Caco-2 (cell line): ENCODE data around the gene ATP6V1C2. TPM values are rescaled to one million over a fixed set of nuclear protein-coding genes. Genes with fewer than 3 reads are reported as not detected.

Experiments used
- BruUV-seq: library from RNA; stranded (reverse); fragments of 400-500 nt; replicated peaks from 2 replicates; lab custom pipeline; 2021; lab: Mats Ljungman, UMichigan
- CTCF ChIA-PET: fragments of 300-600 bp; sonication (Branson Sonifier 250); formaldehyde crosslinking; loops from one replicate; lab custom pipeline; 2022; ENCODE audit warnings: antibody characterized with exemption; lab: Charles Lee
- POLR2A ChIA-PET: fragments of 300-600 bp; sonication (Branson Sonifier 250); formaldehyde crosslinking; loops from one replicate; lab custom pipeline; 2022; ENCODE audit warnings: antibody characterized with exemption; lab: Charles Lee
- DNase-seq, 2 experiments: peaks; one replicate each; pipeline versions ENCODE4 v3.0.0 to v3.0.0-alpha.2; 2020 to 2022
- H3K27me3 ChIP-seq: replicated peaks from 2 replicates; pipeline ENCODE4 v1.6.0; 2011; ENCODE audit warnings: low read length; ENCODE audit not compliant: control insufficient read depth, insufficient read depth
- H3K36me3 ChIP-seq: 2 replicates; pipeline ENCODE4 v1.5.1; 2011; ENCODE audit warnings: low read length; ENCODE audit not compliant: control insufficient read depth, insufficient read depth
- H3K4me1 ChIP-seq: fragments of 250-450 bp; sonication (Bioruptor Pico); 2 replicates; pipeline ENCODE4 v1.5.1; 2020; ENCODE audit warnings: mild to moderate bottlenecking
- H3K4me3 ChIP-seq: 2 replicates; pipeline ENCODE4 v1.5.1; 2011; ENCODE audit warnings: low read depth, mild to moderate bottlenecking, control low read depth, low read length
- H3K9me3 ChIP-seq: fragments of 250-450 bp; sonication (Bioruptor Pico); 2 replicates; pipeline ENCODE4 v1.5.1; 2020; ENCODE audit warnings: mild to moderate bottlenecking, moderate library complexity
- H3K27ac Mint-ChIP-seq: one replicate; pipeline ENCODE4 v1.8.0; 2022; ENCODE audit warnings: mixed read lengths; ENCODE audit not compliant: unreplicated experiment
- H3K27me3 Mint-ChIP-seq: one replicate; pipeline ENCODE4 v1.8.0; 2022; ENCODE audit warnings: mixed read lengths; ENCODE audit not compliant: insufficient read depth, unreplicated experiment
- H3K36me3 Mint-ChIP-seq: one replicate; pipeline ENCODE4 v1.8.0; 2022; ENCODE audit warnings: mild to moderate bottlenecking, mixed read lengths; ENCODE audit not compliant: insufficient read depth, unreplicated experiment
- H3K4me1 Mint-ChIP-seq: one replicate; pipeline ENCODE4 v1.8.0; 2022; ENCODE audit warnings: low read depth, mixed read lengths; ENCODE audit not compliant: unreplicated experiment
- H3K4me3 Mint-ChIP-seq: one replicate; pipeline ENCODE4 v1.8.0; 2022; ENCODE audit warnings: mild to moderate bottlenecking, moderate library complexity, mixed read lengths; ENCODE audit not compliant: unreplicated experiment
- H3K9me3 Mint-ChIP-seq: one replicate; pipeline ENCODE4 v1.8.0; 2022; ENCODE audit warnings: mixed read lengths; ENCODE audit not compliant: unreplicated experiment
- CTCF ChIP-seq, 2 experiments: fragments of 200-600 bp in 1 of 2; IDR thresholded peaks; 1 replicate in 1 of 2; 2 replicates in 1 of 2; pipeline versions ENCODE4 v1.5.1 to v1.8.0; 2011 to 2022; ENCODE audit warnings: antibody characterized with exemption in 1 of 2, control low read depth in 1 of 2, inconsistent platforms in 1 of 2, low read depth in 1 of 2, low read length in 1 of 2, mild to moderate bottlenecking in 1 of 2, moderate library complexity in 1 of 2; ENCODE audit not compliant: insufficient read depth in 1 of 2, severe bottlenecking in 1 of 2, unreplicated experiment in 1 of 2
- intact Hi-C: fragments of 100-400 bp; cut with micrococcal nuclease; formaldehyde crosslinking; loops from one replicate; pipeline ENCODE4 v1.10.0; 2022; ENCODE audit not compliant: unreplicated experiment
- total RNA-seq: library from RNA; stranded (reverse); gene quantifications from 2 replicates; pipeline ENCODE4 v1.2.3, GENCODE V29; 2022

The ATP6V1C2 gene
- total RNA-seq, 1 experiment from 2014 or later = 4.2 TPM

- no TSS peak for BruUV-seq
- Histone ChIP-seq H3K4me3 (no peak overlapping the region), H3K27me3 (no peaks in the 10 kb centered on the region), H3K9me3 (no peaks in the 10 kb centered on the region), H3K4me1 (no peaks in the 10 kb centered on the region), H3K36me3 (no peaks in the 10 kb centered on the region)
- no peak for TF ChIP-seq CTCF (IDR thresholded peaks at IDR 0.05; ENCODE audit: insufficient read depth in 1 of 2, low read depth in 1 of 2, low read length in 1 of 2, severe bottlenecking in 1 of 2, unreplicated experiment in 1 of 2)
- H3K4me1 Mint-ChIP-seq = no peaks in the 10 kb centered on the region
- H3K9me3 Mint-ChIP-seq = peaks cover 11% of the 10 kb centered on the region
- no peak overlapping the region for H3K27ac Mint-ChIP-seq
- no peak for DNase-seq
- intact Hi-C loops = no loop called here
- CTCF ChIA-PET = no interaction called here
- no peaks in the 10 kb centered on the region for H3K36me3 Mint-ChIP-seq
- H3K27me3 Mint-ChIP-seq = peaks cover 31% of the 10 kb centered on the region
- POLR2A ChIA-PET = no interaction called here
- H3K4me3 Mint-ChIP-seq = no peak overlapping the region
These were observed 105.2 kb downstream of the ATP6V1C2 start for GRCh38 chr2:10826625-10827024.

GRCh38 chr2:10828346-10828745, 106.9 kb downstream of the ATP6V1C2 start:
- DNase-seq = no peak
- no peak overlapping the region for H3K27ac Mint-ChIP-seq
- Histone ChIP-seq H3K4me3 (no peak overlapping the region), H3K27me3 (no peaks in the 10 kb centered on the region), H3K9me3 (no peaks in the 10 kb centered on the region), H3K4me1 (no peaks in the 10 kb centered on the region), H3K36me3 (no peaks in the 10 kb centered on the region)
- intact Hi-C loops = no loop called here
- no peak for TF ChIP-seq CTCF (IDR thresholded peaks at IDR 0.05; ENCODE audit: insufficient read depth in 1 of 2, low read depth in 1 of 2, low read length in 1 of 2, severe bottlenecking in 1 of 2, unreplicated experiment in 1 of 2)
- H3K9me3 Mint-ChIP-seq = peaks cover 11% of the 10 kb centered on the region
- no peaks in the 10 kb centered on the region for H3K4me1 Mint-ChIP-seq
- CTCF ChIA-PET = no interaction called here
- H3K36me3 Mint-ChIP-seq = no peaks in the 10 kb centered on the region
- POLR2A ChIA-PET = no interaction called here
- H3K4me3 Mint-ChIP-seq = no peak overlapping the region
- H3K27me3 Mint-ChIP-seq = peaks cover 31% of the 10 kb centered on the region
- no TSS peak for BruUV-seq

GRCh38 chr2:10829299-10829698, 107.9 kb downstream of the ATP6V1C2 start:
- no peaks in the 10 kb centered on the region for H3K36me3 Mint-ChIP-seq

More at GRCh38 chr2:10829299-10829698, 107.9 kb downstream of the ATP6V1C2 start:
- DNase-seq = no peak
- Histone ChIP-seq H3K27me3 (no peaks in the 10 kb centered on the region), H3K4me3 (no peak overlapping the region), H3K36me3 (no peaks in the 10 kb centered on the region), H3K9me3 (no peaks in the 10 kb centered on the region), H3K4me1 (no peaks in the 10 kb centered on the region)
- BruUV-seq = no TSS peak
- Mint-ChIP-seq H3K4me1 (no peaks in the 10 kb centered on the region), H3K27ac (no peak overlapping the region), H3K9me3 (peaks cover 11% of the 10 kb centered on the region), H3K27me3 (peaks cover 31% of the 10 kb centered on the region), H3K4me3 (no peak overlapping the region)
- ChIA-PET POLR2A (no interaction called here), CTCF (interaction anchor here (2.2 kb wide), 1 partner anchor 303 kb away, joined by 11 read pairs; a partner anchor contains a TSS)
- TF ChIP-seq CTCF (IDR thresholded peaks at IDR 0.05; ENCODE audit: insufficient read depth in 1 of 2, low read depth in 1 of 2, low read length in 1 of 2, severe bottlenecking in 1 of 2, unreplicated experiment in 1 of 2) = no peak
- intact Hi-C loops = no loop called here
